Upper lobe of left lung (tissue), 4 donors: Measurements from ENCODE around the gene LRTM1.

Experiments used
- CTCF ChIP-seq, 6 experiments: fragments of 450-650 bp in 4 of 6; fragments of 200-600 bp in 2 of 6; sonication (generic) in 2 of 6; IDR thresholded peaks; one replicate each; pipeline ENCODE4 v1.5.1; 2016 to 2019; ENCODE audit warnings: antibody characterized with exemption in 6 of 6
- EP300 ChIP-seq, 4 donors: sonication (generic); formaldehyde crosslinking; IDR thresholded peaks; one replicate each; pipeline ENCODE4 v1.5.1; 2017; ENCODE audit warnings: antibody characterized with exemption in 4 of 4, control low read depth in 2 of 4
- POLR2A ChIP-seq, 4 donors: fragments of 450-650 bp; IDR thresholded peaks; one replicate each; pipeline ENCODE4 v1.5.1; 2016 to 2017; ENCODE audit warnings: antibody characterized with exemption in 4 of 4, mild to moderate bottlenecking in 2 of 4
- POLR2AphosphoS5 ChIP-seq, 2 donors: sonication (generic); formaldehyde crosslinking; IDR thresholded peaks; one replicate each; pipeline ENCODE4 v1.5.1; 2017; ENCODE audit warnings: antibody characterized with exemption in 2 of 2

DNA sequence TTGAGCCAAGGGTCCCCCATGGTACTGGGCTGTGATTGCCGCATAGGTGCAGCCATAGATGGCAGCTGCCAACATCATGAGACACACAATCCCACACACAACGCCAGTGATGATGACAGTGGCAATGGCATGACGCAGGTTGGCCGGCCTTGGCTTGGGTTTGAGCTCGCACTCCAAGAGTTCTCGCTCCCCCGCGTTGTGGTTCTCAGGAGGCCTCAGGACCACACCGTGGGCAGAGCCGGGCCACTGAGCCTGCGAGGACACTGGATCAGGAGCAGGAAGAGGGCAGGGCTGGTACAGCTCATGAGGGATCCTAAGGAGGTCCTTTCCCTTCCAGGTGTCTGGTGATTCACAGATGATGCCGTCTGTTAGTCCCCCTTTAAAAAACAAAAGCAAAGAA, 9.3 kb downstream of the LRTM1 start:
- TF ChIP-seq CTCF (IDR thresholded peaks at IDR 0.05) (no peak), POLR2A (IDR thresholded peaks at IDR 0.05) (no peak), EP300 (IDR thresholded peaks at IDR 0.05) (no peak), POLR2AphosphoS5 (IDR thresholded peaks at IDR 0.05) (no peak)
